ENCODE results near the gene EIPR1. TPM values are rescaled to one million over a fixed set of nuclear protein-coding genes. Genes with fewer than 3 reads are reported as not detected.

EIPR1 gene
- total RNA-seq, 1 experiment from 2014 or later, result 40.4 TPM

DNA sequence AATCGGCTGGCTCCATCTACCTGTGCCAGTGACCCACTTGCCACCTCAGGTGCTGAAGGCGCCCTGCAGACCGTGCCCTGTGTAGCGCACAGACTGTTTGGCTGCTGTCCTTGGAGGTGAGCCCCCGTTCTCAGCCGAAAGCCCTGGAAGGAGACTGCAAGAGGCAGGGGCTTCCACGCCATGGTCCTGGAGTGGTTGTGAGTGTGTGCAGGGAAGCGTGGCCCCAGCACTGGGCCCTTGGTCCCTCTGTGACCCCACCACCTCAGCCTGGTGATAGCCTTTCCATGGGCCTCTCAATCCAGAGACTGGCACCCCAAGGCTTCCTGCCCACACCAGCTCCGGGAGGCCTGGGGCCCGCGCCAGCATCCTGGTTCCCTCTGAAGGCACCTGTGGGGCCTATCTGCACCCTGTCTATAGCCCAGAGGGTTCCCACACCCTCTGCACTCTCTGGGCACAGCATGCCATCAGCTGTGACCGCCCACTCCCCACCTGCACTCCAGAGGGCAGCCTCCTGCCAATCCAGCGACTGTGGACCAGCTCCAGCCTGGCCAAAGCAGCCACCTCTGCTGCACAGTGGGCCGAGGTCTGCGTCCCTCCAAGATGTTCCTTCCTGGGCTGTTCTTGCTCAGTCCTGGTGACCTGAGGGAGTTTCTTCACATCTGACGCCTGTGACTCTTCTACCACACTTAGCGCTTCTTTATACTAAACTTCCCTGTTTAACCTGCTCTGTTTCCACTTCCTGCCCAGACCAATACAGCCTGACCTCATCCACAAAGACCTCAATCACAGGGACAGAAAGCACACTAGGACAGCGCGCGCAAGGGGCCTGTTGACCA lies 109.5 kb downstream of the EIPR1 start:
- ChIA-PET POLR2A (ENCODE audit: unreplicated experiment) (no interaction called here), CTCF (no interaction called here)
- Histone ChIP-seq H3K79me2 (ENCODE audit: low read depth) (peaks cover 4% of the 10 kb centered on the region; the same call in 1 of the 2 replicates), H3K9me2 (ENCODE audit: insufficient read depth) (no peaks in the 10 kb centered on the region), H3K4me2 (no peak overlapping the region), H2AFZ (no peak overlapping the region), H3F3A (ENCODE audit: insufficient read depth, low read depth) (no peaks in the 10 kb centered on the region), H3K27ac (no peak overlapping the region), H3K9me3 (ENCODE audit: insufficient read depth, low read depth) (no peaks in the 10 kb centered on the region; the same call in 1 of the 2 replicates), H3K4me1 (replicated peaks; ENCODE audit: insufficient read depth) (no peaks in the 10 kb centered on the region), H3K27me3 (ENCODE audit: insufficient read depth, low read depth) (no peaks in the 10 kb centered on the region), H4K20me1 (ENCODE audit: insufficient read depth) (peaks cover 23% of the 10 kb centered on the region), H3K4me3 (no peak overlapping the region), H3K36me3 (ENCODE audit: low read depth) (no peaks in the 10 kb centered on the region; the same call in 1 of the 2 replicates)
- DNase-seq, result no peak
- no TSS peak for BruUV-seq (replicated peaks)
- TF ChIP-seq, protein P1, sequence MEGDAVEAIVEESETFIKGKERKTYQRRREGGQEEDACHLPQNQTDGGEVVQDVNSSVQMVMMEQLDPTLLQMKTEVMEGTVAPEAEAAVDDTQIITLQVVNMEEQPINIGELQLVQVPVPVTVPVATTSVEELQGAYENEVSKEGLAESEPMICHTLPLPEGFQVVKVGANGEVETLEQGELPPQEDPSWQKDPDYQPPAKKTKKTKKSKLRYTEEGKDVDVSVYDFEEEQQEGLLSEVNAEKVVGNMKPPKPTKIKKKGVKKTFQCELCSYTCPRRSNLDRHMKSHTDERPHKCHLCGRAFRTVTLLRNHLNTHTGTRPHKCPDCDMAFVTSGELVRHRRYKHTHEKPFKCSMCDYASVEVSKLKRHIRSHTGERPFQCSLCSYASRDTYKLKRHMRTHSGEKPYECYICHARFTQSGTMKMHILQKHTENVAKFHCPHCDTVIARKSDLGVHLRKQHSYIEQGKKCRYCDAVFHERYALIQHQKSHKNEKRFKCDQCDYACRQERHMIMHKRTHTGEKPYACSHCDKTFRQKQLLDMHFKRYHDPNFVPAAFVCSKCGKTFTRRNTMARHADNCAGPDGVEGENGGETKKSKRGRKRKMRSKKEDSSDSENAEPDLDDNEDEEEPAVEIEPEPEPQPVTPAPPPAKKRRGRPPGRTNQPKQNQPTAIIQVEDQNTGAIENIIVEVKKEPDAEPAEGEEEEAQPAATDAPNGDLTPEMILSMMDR (conservative IDR thresholded peaks at IDR 0.05), result no peak
- no peak for TF ChIP-seq EZH2 (IDR thresholded peaks at IDR 0.05; ENCODE audit: low read depth)
- intact Hi-C loops (cut with micrococcal nuclease; ENCODE audit: unreplicated experiment), result no loop called here

DNA sequence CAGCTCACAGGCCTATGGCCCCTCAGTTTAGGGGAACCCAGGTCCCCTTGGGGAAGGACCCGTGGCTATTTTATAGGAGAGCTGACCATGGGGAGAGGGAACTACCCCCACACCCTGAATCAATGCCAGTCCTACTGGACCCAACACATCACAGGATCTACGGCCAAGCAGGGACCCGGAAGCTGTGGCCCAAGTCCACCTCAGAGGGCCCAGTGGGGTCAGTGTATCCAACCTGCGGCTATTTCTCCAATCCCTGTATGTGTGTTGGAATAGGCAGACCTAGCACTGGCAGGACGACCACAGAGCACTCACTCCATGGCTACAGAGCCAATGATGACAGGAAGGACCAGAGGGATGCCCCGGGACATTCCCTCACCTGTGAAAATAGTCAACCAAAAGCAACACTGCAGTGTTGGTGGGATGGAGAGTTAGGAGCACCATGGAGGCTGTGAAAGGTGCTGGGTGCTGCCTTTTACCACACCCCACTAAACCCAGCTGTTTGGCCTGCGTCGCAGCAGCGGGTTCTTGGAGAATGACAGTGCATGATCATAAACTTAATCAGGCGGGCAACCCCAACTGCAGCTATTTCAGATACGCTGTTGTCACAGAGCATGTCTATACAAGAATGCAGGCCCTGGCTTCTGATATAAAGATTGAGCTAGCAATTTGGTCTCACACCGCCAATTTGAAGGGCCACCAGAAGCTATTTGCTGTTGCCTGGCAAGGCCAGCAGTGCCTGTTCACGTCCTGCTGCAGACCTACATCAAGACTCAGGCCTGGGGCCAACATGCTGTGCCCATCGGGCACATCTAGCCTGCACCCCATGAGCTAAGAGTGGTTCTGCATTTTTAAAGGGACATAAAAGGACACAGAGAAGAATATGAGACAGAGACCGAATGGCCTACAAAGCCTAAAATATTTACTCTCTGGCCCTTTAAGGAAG lies 110.4 kb downstream of the EIPR1 start:
- Histone ChIP-seq H3F3A (ENCODE audit: insufficient read depth, low read depth) (no peaks in the 10 kb centered on the region), H3K4me3 (no peak overlapping the region), H4K20me1 (ENCODE audit: insufficient read depth) (peaks cover 30% of the 10 kb centered on the region), H3K27ac (no peak overlapping the region), H3K36me3 (ENCODE audit: low read depth) (no peaks in the 10 kb centered on the region; the same call in 1 of the 2 replicates), H3K4me1 (replicated peaks; ENCODE audit: insufficient read depth) (no peaks in the 10 kb centered on the region), H3K4me2 (no peak overlapping the region), H3K9me2 (ENCODE audit: insufficient read depth) (no peaks in the 10 kb centered on the region), H3K79me2 (ENCODE audit: low read depth) (no peaks in the 10 kb centered on the region), H3K27me3 (ENCODE audit: insufficient read depth, low read depth) (no peaks in the 10 kb centered on the region), H3K9me3 (ENCODE audit: insufficient read depth, low read depth) (no peaks in the 10 kb centered on the region), H2AFZ (no peak overlapping the region)
- TF ChIP-seq, protein P1 (conservative IDR thresholded peaks at IDR 0.05), result no peak
- TF ChIP-seq EZH2 (IDR thresholded peaks at IDR 0.05; ENCODE audit: low read depth), result no peak
- no peak for DNase-seq
- no TSS peak for BruUV-seq (replicated peaks)
- ChIA-PET POLR2A (ENCODE audit: unreplicated experiment) (no interaction called here), CTCF (no interaction called here)
- intact Hi-C loops (cut with micrococcal nuclease; ENCODE audit: unreplicated experiment), result no loop called here

DNA sequence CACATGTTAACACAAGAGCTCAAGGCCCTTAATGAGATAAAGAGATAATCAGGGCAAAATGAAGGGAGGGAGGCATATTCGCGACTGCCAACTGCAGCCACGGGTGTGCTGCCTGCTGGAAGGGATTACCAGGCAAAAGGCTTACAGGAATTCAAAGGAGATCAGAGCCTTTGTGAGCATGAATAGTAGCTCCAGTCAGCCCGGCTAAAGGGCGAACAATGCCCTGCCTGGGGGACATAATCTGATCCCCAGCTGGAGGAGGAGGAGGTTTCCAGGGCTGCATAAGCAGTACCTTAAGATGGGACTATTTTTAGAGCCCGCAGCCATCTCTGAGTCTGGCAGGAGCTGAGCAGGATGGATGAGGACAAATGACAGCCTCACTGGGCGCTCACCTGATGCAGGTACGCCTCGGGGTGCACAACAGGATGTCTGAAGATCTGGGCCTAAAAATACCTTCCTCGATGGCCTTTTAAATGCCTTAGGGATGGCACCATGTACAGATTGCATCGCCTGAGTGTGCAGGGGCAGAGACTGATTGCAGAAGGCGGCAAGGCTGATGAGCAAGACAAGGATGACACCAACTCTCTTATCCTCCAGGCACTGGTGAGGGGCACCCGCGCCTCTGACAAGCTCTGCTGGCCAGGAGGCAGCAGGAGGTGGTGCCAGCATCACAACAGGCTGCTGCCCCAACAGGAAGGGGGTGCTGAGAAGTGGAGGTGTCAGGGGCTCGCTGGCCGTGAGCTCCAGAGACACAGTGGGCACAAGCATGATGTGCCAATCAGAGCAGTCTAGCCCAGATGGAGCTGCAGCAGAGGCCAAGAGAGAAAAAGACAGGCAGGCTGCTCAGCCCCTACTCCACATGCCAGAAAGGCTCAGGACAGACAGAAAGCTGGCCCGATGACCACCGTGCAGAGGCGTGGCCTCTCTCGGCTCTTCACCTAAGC lies 111.4 kb downstream of the EIPR1 start:
- Histone ChIP-seq H3K27ac (no peak overlapping the region), H3K4me1 (replicated peaks; ENCODE audit: insufficient read depth) (no peaks in the 10 kb centered on the region), H2AFZ (no peak overlapping the region), H3K79me2 (ENCODE audit: low read depth) (no peaks in the 10 kb centered on the region), H3K36me3 (ENCODE audit: low read depth) (no peaks in the 10 kb centered on the region; the same call in 1 of the 2 replicates), H3F3A (ENCODE audit: insufficient read depth, low read depth) (no peaks in the 10 kb centered on the region), H3K27me3 (ENCODE audit: insufficient read depth, low read depth) (no peaks in the 10 kb centered on the region), H3K9me2 (ENCODE audit: insufficient read depth) (no peaks in the 10 kb centered on the region), H3K9me3 (ENCODE audit: insufficient read depth, low read depth) (no peaks in the 10 kb centered on the region), H3K4me3 (no peak overlapping the region), H4K20me1 (ENCODE audit: insufficient read depth) (peaks cover 30% of the 10 kb centered on the region), H3K4me2 (no peak overlapping the region)
- TF ChIP-seq, protein P1 (conservative IDR thresholded peaks at IDR 0.05), result no peak
- no peak for DNase-seq
- no TSS peak for BruUV-seq (replicated peaks)
- intact Hi-C loops (cut with micrococcal nuclease; ENCODE audit: unreplicated experiment), result no loop called here
- ChIA-PET CTCF (no interaction called here), POLR2A (ENCODE audit: unreplicated experiment) (no interaction called here)
